OCI-LY3 (cell line): ENCODE measurements around the gene CDKN2B.

ENCODE experiments used
- H2AFZ ChIP-seq: fragments of 200-600, 300-600 bp; shearing (Covaris generic); 2 replicates; pipeline ENCODE4 v1.6.0; 2014; ENCODE audit warnings: antibody characterized with exemption, low read depth, low read length
- H3K27ac ChIP-seq: fragments of 200-600, 300-600 bp; sonication (generic); 2 replicates; pipeline ENCODE4 v1.5.1; 2014; ENCODE audit warnings: mild to moderate bottlenecking, low read length, moderate library complexity, mixed read lengths
- H3K27me3 ChIP-seq: fragments of 200-600, 300-600 bp; sonication (generic); 2 replicates; pipeline ENCODE4 v1.6.1; 2014; ENCODE audit warnings: low read depth, low read length, mixed read lengths
- H3K36me3 ChIP-seq: fragments of 200-600, 300-600 bp; sonication (generic); replicated peaks from 2 replicates; pipeline ENCODE3; 2014; ENCODE audit warnings: low read depth, low read length, mixed read lengths
- H3K4me1 ChIP-seq: fragments of 300-600, 200-600 bp; sonication (generic); 2 replicates; pipeline ENCODE4 v1.6.1; 2014; ENCODE audit warnings: low read length, mixed read lengths
- H3K4me2 ChIP-seq: fragments of 200-600, 300-600 bp; sonication (generic); 2 replicates; pipeline ENCODE4 v1.6.1; 2014; ENCODE audit warnings: low read length, mixed read lengths
- H3K4me3 ChIP-seq: fragments of 300-600, 200-600 bp; sonication (generic); 2 replicates; pipeline ENCODE4 v1.5.1; 2014; ENCODE audit warnings: antibody characterized with exemption, mild to moderate bottlenecking, low read length, moderate library complexity
- H3K79me2 ChIP-seq: fragments of 300-600, 200-600 bp; shearing (Covaris generic); 2 replicates; pipeline ENCODE4 v1.6.1; 2014; ENCODE audit warnings: mild to moderate bottlenecking, low read length, mixed read lengths
- H3K9ac ChIP-seq: fragments of 300-600, 200-600 bp; shearing (Covaris generic); 2 replicates; pipeline ENCODE4 v1.6.0; 2014; ENCODE audit warnings: mild to moderate bottlenecking, low read length, moderate library complexity
- H3K9me3 ChIP-seq: fragments of 200-600, 300-600 bp; shearing (Covaris generic); 2 replicates; pipeline ENCODE4 v1.6.1; 2014; ENCODE audit warnings: low read length, mixed read lengths; ENCODE audit not compliant: insufficient read depth
- H4K20me1 ChIP-seq: fragments of 200-600, 300-600 bp; sonication (generic); 2 replicates; pipeline ENCODE4 v1.6.1; 2016; ENCODE audit warnings: low read length, mixed read lengths; ENCODE audit not compliant: insufficient read depth
- CTCF ChIP-seq: fragments of 200-600, 300-600 bp; sonication (generic); IDR thresholded peaks from 2 replicates; pipeline ENCODE4 v1.5.1; 2014; ENCODE audit warnings: antibody characterized with exemption, low read length, low read depth
- EZH2phosphoT487 ChIP-seq: fragments of 200-600 bp; shearing (Covaris generic); IDR thresholded peaks from 2 replicates; pipeline ENCODE4 v1.6.1; 2018; ENCODE audit warnings: antibody characterized with exemption, mixed run types, low read depth

CDKN2B gene

GRCh38 chr9:22036866-22037626, 27.9 kb upstream of the CDKN2B start:
- H3K4me2 ChIP-seq = no peak overlapping the region
- no peaks in the 10 kb centered on the region for H3K79me2 ChIP-seq
- no peaks in the 10 kb centered on the region for H3K9me3 ChIP-seq
- TF ChIP-seq EZH2phosphoT487 (no peak), CTCF (no peak)
- no peak overlapping the region for H3K9ac ChIP-seq
- no peak overlapping the region for H3K4me3 ChIP-seq
- no peak overlapping the region for H2AFZ ChIP-seq
- H3K4me1 ChIP-seq = no peaks in the 10 kb centered on the region
- no peaks in the 10 kb centered on the region for H3K27me3 ChIP-seq
- H4K20me1 ChIP-seq = no peaks in the 10 kb centered on the region
- H3K36me3 ChIP-seq = no peaks in the 10 kb centered on the region
- H3K27ac ChIP-seq = no peak overlapping the region

DNA sequence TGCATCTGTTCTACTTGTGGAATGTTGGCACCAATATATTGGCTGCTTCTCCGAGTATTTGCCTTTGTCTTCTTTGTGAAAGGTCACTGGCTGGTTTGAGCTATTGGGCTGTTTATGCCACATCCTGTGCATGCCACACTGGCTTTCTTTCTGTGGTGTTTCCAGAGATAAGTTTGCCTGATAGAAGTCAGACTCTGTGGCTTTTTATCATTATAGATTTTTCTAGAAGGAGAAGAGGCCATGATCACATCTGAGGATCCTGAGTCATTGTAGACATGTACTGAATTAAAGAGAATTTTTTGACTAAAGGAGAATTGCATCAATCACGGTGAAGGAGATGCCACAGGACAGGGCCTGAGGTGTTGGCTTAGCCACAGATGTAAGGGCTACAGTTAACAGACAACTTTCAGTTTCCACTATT, 26.5 kb upstream of the CDKN2B start:
- H3K27me3 ChIP-seq = no peaks in the 10 kb centered on the region
- no peak overlapping the region for H3K9ac ChIP-seq
- no peak overlapping the region for H3K27ac ChIP-seq
- no peak overlapping the region for H3K4me3 ChIP-seq
- no peaks in the 10 kb centered on the region for H3K79me2 ChIP-seq
- no peak for TF ChIP-seq EZH2phosphoT487
- no peak for TF ChIP-seq CTCF
- H2AFZ ChIP-seq = no peak overlapping the region
- no peak overlapping the region for H3K4me2 ChIP-seq
- no peaks in the 10 kb centered on the region for H3K36me3 ChIP-seq
- no peaks in the 10 kb centered on the region for H4K20me1 ChIP-seq
- H3K9me3 ChIP-seq = no peaks in the 10 kb centered on the region
- H3K4me1 ChIP-seq = no peaks in the 10 kb centered on the region

DNA sequence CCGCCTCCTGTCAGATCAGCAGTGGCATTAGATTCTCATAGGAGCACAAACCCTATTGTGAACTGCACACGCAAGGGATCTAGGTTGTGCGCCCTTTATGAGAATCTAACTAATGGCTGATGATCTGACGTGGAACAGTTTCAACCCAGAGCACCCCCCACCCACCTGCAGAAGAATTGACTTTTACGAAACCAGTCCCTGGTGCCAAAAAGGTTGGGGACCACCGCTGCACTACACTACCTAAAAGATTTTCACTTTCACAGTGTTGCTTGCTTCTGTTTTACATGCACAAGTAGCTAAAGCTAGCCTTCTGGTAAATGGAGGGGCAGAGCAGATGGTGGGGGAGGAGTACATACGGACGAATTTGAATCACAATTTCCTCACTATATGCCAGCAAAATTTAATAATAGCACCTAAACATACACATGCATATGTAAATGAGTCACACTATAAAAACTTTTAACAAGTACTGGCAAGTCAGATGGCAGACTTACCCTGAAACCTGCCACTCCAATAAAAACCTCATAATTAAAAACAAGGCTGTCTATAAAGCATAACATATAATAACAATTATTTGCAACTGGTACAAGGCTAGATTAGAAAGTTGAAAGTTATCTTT, 24.0 kb upstream of the CDKN2B start:
- Histone ChIP-seq H3K79me2 (no peaks in the 10 kb centered on the region), H3K9ac (no peak overlapping the region), H2AFZ (no peak overlapping the region), H3K36me3 (no peaks in the 10 kb centered on the region), H3K9me3 (no peaks in the 10 kb centered on the region), H4K20me1 (no peaks in the 10 kb centered on the region), H3K4me2 (no peak overlapping the region), H3K4me3 (no peak overlapping the region), H3K27ac (no peak overlapping the region), H3K4me1 (no peaks in the 10 kb centered on the region), H3K27me3 (no peaks in the 10 kb centered on the region)
- no peak for TF ChIP-seq CTCF

DNA sequence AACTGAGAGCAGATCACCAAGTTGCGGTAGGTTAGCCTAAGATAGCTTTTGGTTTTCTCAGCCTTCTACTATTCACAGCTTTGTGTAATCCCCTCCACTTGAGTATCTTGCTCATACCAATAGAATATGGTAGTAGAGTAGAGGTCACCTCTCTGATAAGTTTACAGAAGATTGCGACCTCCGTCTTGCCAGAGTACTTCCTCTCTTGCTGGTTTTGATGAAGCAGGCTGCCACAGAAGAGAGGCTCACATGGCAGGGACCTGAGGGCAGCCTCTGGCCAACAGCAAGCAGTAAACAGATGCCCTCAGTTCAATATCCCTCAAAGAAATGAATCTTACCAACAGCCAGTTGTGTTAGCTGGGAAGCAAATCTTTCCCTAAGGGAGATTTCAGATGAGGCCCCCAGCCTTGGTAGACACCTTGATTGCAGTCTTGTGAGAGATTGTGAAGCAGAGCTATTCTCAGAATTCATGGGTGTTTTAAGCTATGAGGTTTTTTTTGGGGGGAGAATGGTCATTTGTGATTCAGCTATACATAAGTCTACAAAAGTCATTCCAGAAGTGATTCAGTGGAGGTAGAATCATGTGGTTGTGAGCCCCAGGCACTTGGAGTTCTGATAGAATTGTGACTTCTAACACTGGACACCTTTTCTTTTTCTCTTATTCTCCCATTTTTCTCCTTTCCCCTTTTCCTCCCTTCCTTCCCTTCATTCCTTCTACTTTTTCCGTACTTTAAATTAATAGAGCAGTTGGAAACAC, 22.7 kb upstream of the CDKN2B start:
- no peaks in the 10 kb centered on the region for H3K79me2 ChIP-seq
- no peaks in the 10 kb centered on the region for H4K20me1 ChIP-seq
- H3K4me2 ChIP-seq = no peak overlapping the region
- no peak overlapping the region for H2AFZ ChIP-seq
- no peaks in the 10 kb centered on the region for H3K36me3 ChIP-seq
- TF ChIP-seq EZH2phosphoT487 (no peak), CTCF (no peak)
- H3K4me3 ChIP-seq = no peak overlapping the region
- H3K9me3 ChIP-seq = no peaks in the 10 kb centered on the region
- H3K27me3 ChIP-seq = no peaks in the 10 kb centered on the region
- H3K4me1 ChIP-seq = no peaks in the 10 kb centered on the region
- no peak overlapping the region for H3K27ac ChIP-seq
- H3K9ac ChIP-seq = no peak overlapping the region
